DOHH2 (cell line): ENCODE results near the gene ALPL.

Experiments used
- H3F3A ChIP-seq: fragments of 200-600 bp; sonication (generic), shearing (Covaris generic); 2 replicates; pipeline ENCODE4 v1.6.0; 2016; ENCODE audit warnings: antibody characterized with exemption, mild to moderate bottlenecking; ENCODE audit not compliant: control insufficient read depth, insufficient read depth
- H3K27ac ChIP-seq: fragments of 200-600 bp; sonication (generic); 2 replicates; pipeline ENCODE4 v1.5.1; 2014; ENCODE audit warnings: low read depth, mild to moderate bottlenecking, low read length, moderate library complexity
- H3K27me3 ChIP-seq: fragments of 200-600 bp; sonication (generic); 2 replicates; pipeline ENCODE4 v1.6.1; 2014; ENCODE audit warnings: mild to moderate bottlenecking, low read length, mixed read lengths; ENCODE audit not compliant: control insufficient read depth
- H3K36me3 ChIP-seq: fragments of 200-600 bp; sonication (generic); 2 replicates; pipeline ENCODE4 v1.6.1; 2014; ENCODE audit warnings: mild to moderate bottlenecking, low read length, moderate library complexity, mixed read lengths; ENCODE audit not compliant: control insufficient read depth
- H3K4me1 ChIP-seq: fragments of 200-600 bp; sonication (generic); 2 replicates; pipeline ENCODE4 v1.6.1; 2014; ENCODE audit warnings: mild to moderate bottlenecking, low read length, mixed read lengths; ENCODE audit not compliant: control insufficient read depth
- H3K4me2 ChIP-seq: fragments of 200-600 bp; sonication (generic); 2 replicates; pipeline ENCODE4 v1.6.0; 2014; ENCODE audit warnings: mild to moderate bottlenecking, low read length, moderate library complexity
- H3K4me3 ChIP-seq: fragments of 200-600 bp; sonication (generic); 2 replicates; pipeline ENCODE4 v1.5.1; 2014; ENCODE audit warnings: mild to moderate bottlenecking, low read length, mixed read lengths
- H3K79me2 ChIP-seq: fragments of 200-600 bp; sonication (generic); 2 replicates; pipeline ENCODE4 v1.6.1; 2014; ENCODE audit warnings: mild to moderate bottlenecking, low read length, mixed read lengths; ENCODE audit not compliant: control insufficient read depth
- H3K9me2 ChIP-seq: fragments of 200-600 bp; sonication (generic); replicated peaks from 2 replicates; pipeline ENCODE4 v1.6.1; 2014; ENCODE audit warnings: mild to moderate bottlenecking, low read length, mixed read lengths; ENCODE audit not compliant: control insufficient read depth
- H3K9me3 ChIP-seq: fragments of 200-600 bp; sonication (generic); 2 replicates; pipeline ENCODE4 v1.6.1; 2014; ENCODE audit warnings: antibody characterized with exemption, low read length, mixed read lengths; ENCODE audit not compliant: control insufficient read depth, insufficient read depth
- H4K20me1 ChIP-seq: fragments of 200-600 bp; sonication (generic); 2 replicates; pipeline ENCODE4 v1.6.0; 2014; ENCODE audit warnings: low read depth, mild to moderate bottlenecking, antibody characterized with exemption, low read length, moderate library complexity; ENCODE audit not compliant: control insufficient read depth, insufficient read depth
- CTCF ChIP-seq: fragments of 200-600 bp; sonication (generic); IDR thresholded peaks from one replicate; pipeline ENCODE4 v1.5.1; 2014; ENCODE audit warnings: antibody characterized with exemption, mild to moderate bottlenecking, low read depth, low read length; ENCODE audit not compliant: poor library complexity, severe bottlenecking
- EZH2phosphoT487 ChIP-seq: fragments of 200-600 bp; sonication (generic); IDR thresholded peaks from 2 replicates; pipeline ENCODE4 v1.6.1; 2017; ENCODE audit warnings: borderline replicate concordance, mild to moderate bottlenecking, antibody characterized with exemption, low read length, moderate library complexity, mixed read lengths

Gene ALPL

GRCh38 chr1:21577324-21577723, 68.1 kb downstream of the ALPL start:
- Histone ChIP-seq H3K4me2 (no peak overlapping the region), H3K79me2 (no peaks in the 10 kb centered on the region), H3F3A (no peaks in the 10 kb centered on the region), H3K4me1 (no peaks in the 10 kb centered on the region), H4K20me1 (no peaks in the 10 kb centered on the region), H3K36me3 (no peaks in the 10 kb centered on the region), H3K4me3 (no peak overlapping the region), H3K27me3 (no peaks in the 10 kb centered on the region), H3K9me3 (no peaks in the 10 kb centered on the region), H3K27ac (no peak overlapping the region), H3K9me2 (no peaks in the 10 kb centered on the region)
- TF ChIP-seq CTCF: no peak
- no peak for TF ChIP-seq EZH2phosphoT487

- Histone ChIP-seq H3K9me2 (no peaks in the 10 kb centered on the region), H3K4me1 (no peaks in the 10 kb centered on the region), H3K79me2 (no peaks in the 10 kb centered on the region), H3K36me3 (no peaks in the 10 kb centered on the region), H3F3A (no peaks in the 10 kb centered on the region), H4K20me1 (no peaks in the 10 kb centered on the region), H3K27me3 (no peaks in the 10 kb centered on the region), H3K4me2 (no peak overlapping the region), H3K27ac (no peak overlapping the region), H3K9me3 (no peaks in the 10 kb centered on the region), H3K4me3 (no peak overlapping the region)
- TF ChIP-seq EZH2phosphoT487: no peak
- TF ChIP-seq CTCF: no peak
Observed at GRCh38 chr1:21577933-21578332, 68.7 kb downstream of the ALPL start.

- no peaks in the 10 kb centered on the region for H3F3A ChIP-seq
- no peaks in the 10 kb centered on the region for H3K9me2 ChIP-seq
- H3K4me3 ChIP-seq: no peak overlapping the region
- TF ChIP-seq CTCF (no peak), EZH2phosphoT487 (no peak)
- no peak overlapping the region for H3K27ac ChIP-seq
- no peaks in the 10 kb centered on the region for H3K79me2 ChIP-seq
- no peaks in the 10 kb centered on the region for H3K36me3 ChIP-seq
- H3K9me3 ChIP-seq: no peaks in the 10 kb centered on the region
- no peak overlapping the region for H3K4me2 ChIP-seq
- H4K20me1 ChIP-seq: no peaks in the 10 kb centered on the region
- H3K27me3 ChIP-seq: no peaks in the 10 kb centered on the region
- H3K4me1 ChIP-seq: no peaks in the 10 kb centered on the region
Observed at GRCh38 chr1:21579791-21580190, 70.6 kb downstream of the ALPL start.

DNA sequence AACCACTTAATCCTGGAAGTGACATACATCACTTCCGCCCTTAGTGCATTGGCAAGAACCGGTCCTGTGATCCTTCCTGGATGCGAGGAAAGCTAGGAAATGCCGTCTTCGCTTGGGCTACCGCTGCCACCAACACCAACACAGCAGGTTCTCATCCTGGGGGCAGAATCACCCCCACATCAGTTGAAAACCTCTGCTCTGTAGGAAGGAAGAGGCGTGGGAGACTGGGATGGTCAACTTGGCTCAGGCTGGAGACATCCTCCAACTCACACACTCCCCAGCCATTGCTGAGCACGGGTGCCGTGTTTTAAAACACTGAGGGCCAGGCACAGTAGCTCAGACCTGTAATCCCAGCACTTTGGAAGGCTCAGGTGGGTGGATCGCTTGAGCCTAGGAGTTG, 74.9 kb downstream of the ALPL start:
- Histone ChIP-seq H3K36me3 (no peaks in the 10 kb centered on the region), H4K20me1 (no peaks in the 10 kb centered on the region), H3K4me2 (no peak overlapping the region), H3K9me2 (no peaks in the 10 kb centered on the region), H3K27me3 (no peaks in the 10 kb centered on the region), H3K9me3 (no peaks in the 10 kb centered on the region), H3K27ac (no peak overlapping the region), H3K4me1 (no peaks in the 10 kb centered on the region), H3K79me2 (no peaks in the 10 kb centered on the region), H3K4me3 (no peak overlapping the region), H3F3A (no peaks in the 10 kb centered on the region)
- TF ChIP-seq EZH2phosphoT487: no peak
- no peak for TF ChIP-seq CTCF
